GM21367 (cell line): ENCODE measurements around the gene EME1.

Experiments used
- ATAC-seq: cut with Tn5 transposase; IDR thresholded peaks from one replicate; pipeline ENCODE4 v1.9.1; 2021; ENCODE audit not compliant: unreplicated experiment

EME1 gene

DNA sequence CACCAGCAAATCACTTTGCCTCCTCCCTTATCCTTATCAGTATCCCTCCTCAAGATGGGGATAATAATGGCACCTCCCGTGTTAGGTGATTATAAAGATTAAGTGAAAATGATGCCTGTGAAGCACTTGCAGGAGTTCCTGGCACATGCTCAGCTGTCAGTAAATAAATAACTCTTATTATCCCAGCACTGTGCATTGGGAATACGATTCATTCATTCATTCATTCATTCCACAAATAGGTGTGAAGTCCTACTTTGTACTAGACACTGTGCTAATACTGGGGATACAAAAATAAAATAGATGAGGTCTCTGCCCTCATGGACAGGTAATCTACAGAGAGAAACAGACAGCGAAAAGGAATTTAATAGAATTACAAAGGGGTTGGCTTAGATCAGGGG lies 25.1 kb upstream of the EME1 start:
- ATAC-seq, result no peak

DNA sequence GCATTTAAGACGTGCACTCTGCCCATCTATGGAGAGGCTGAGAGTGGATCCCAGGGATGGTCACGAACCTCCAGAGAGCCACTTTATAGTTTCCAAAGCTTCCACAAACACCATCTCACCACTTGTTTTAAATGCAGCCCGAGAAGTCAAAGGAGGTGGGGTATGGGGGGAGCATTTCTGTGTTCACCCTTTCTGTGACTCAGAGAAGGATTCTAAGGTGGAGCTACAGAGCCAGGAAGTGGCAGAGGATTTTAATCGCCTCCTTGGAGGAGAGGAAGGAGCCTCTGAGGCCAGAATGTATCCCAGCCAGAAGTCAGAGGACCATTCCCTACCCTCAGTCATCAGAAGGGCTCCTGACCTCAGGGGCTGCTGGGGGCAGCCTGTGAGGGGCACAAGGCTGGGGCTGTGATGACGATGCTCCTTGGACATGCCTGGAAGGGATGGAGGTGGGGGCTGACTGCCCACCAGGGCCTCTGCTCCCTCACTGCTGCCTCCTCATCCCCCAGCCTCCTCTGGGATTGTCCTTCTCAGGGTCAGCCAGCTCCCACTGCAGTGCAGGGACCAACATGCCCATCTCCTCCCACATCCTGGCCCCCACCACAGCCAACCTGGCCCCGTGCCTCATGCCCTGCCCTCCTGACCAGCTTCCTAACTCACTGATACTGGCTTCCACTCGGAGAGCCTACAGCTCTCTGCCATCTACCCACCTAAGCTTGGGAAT lies 24.3 kb upstream of the EME1 start:
- no peak for ATAC-seq

DNA sequence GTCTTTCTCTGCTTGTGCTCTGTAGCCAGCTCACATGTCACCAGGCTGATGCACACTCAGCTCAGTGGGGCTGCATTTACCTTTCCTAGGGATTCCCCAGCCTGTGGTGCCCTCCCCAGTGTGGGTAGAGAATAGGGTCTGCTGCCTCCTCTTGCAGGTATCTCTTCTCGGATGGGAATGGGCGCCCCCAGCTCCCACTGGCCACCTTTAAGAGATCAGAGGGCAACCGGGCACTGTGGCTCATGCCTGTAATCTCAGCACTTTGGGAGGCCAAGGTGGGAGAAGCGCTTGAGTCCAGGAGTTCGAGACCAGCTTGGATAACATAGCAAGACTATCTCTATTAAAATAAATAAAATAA lies 23.8 kb upstream of the EME1 start:
- ATAC-seq, result no peak

DNA sequence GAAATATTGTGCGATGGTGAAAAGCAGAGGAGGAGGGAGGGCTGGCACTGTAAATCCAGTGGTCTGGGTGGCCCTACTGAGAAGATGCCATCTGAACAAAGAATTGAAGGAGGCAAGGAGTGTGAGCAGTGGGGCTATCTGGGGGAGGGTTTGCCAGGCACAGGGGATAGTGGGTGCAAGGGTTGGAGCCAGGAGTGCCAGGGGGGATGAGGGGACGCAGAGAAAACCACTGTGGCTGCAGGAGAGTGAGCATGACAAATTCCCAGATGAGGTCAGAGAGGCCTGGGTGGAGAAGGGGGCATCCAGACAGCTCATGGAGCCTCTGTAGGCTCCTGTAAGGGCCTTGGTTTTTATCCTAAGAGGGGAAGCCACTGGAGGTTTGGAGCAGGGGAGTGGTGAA lies 22.3 kb upstream of the EME1 start:
- ATAC-seq, result no peak

DNA sequence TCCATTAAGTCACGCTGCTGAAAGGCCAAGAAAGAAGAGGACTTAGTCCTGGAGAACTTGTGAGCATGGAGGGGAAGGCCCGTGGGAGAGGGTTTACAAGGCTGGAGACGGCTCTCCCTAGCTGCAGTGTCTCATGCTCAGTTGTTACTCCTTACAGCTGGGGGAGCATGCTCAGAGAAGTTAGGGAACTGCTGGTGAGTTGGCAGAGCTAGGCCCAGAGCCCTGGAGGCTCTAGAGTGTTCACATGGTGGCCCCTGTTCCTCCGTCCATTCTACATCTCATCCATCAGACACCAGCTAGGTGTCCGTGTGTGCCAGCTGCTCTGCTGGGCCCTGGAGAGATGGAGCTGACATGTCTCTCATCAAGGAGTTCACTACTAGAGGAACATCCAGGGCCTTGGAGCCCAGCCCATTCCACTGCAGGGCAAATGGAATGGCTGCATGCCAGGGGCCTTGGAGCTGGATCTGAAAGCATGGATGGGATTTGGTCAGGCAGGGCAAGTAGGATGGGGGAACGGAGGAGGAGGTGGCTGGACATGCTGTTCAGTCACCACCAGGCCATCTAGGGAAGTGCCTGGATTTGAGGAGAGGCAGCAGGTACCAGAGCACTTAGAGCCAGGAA lies 20.8 kb upstream of the EME1 start:
- no peak for ATAC-seq

DNA sequence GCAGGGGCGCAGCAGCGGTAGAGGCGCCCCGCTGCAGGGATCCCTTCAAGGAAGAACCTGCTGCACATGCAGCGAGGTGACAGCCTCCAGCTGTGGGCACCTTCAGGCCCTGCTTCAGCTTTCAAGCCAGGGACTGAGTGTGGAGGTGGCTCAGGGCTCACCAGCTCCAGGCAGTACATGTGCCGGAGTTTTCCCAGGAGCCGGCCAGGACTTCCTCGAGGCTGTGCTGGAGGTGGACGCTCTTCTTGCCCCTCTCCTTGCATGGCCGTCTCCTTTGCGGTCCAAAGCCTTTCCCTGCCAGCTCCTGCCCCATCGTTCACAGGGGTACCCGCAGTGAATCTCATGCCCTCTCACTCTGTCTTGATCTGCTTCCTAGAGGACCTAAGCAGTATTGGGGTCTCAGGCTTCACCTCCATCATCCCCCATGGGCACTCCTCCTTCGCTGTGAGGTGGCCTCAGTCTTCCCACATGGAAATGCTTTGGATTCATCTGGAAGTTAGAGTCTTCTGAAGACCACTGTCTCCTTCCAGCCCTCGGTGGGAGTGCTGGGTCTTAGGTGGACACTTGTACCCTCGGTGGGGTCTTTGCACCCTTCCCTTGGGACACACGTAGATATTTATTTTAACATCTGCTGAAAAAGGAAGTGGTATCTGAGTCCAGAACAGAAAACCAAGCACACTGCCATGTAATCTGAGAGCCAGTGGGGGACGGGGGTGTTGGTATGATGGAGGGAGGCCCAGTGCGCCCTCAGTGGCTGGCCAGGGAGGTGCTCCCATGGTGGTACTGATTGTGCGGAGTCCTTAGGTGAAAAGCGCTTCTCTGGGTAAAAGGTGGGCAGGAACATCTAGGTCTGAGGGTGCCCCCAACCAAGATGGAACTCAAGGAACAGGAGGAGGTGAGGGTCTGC lies 20.1 kb upstream of the EME1 start:
- ATAC-seq, result no peak

DNA sequence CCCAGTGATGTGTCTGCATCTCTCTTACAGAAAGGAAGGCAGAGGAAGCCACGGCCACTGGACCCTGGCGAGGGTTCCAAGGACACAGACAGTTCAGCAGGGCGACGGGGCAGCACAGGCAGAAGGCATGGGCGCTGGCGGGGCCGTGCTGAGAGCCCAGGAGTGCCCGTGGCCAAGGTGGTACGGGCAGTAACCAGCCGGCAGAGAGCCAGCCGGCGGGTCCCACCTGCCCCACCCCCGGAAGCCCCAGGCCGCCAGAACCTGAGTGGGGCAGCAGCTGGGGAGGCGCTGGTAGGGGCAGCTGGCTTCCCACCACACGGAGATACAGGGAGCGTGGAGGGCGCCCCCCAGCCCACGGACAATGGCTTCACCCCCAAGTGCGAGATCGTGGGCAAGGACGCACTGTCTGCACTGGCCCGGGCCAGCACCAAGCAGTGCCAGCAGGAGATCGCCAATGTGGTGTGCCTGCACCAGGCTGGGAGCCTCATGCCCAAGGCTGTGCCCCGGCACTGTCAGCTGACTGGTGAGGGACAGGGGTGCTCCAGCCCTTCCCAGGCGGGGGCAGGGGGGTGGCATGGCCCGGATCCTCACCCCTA lies 19.3 kb upstream of the EME1 start:
- ATAC-seq, result no peak

DNA sequence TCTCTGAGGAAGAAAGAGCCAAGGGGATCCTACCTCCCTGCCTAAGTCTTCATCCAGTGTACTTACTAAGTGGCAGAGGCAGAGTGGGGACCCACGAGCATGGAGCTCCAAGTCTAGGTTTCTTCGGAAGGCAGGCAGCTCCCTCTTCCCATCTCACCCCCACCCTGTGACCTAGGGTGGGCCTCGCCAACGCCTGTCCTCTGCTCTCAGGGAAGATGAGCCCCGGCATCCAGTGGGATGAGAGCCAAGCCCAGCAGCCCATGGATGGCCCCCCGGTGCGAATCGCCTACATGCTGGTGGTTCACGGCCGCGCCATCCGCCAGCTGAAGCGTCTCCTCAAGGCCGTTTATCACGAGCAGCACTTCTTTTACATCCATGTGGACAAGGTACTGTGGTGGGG lies 18.8 kb upstream of the EME1 start:
- ATAC-seq, result no peak

DNA sequence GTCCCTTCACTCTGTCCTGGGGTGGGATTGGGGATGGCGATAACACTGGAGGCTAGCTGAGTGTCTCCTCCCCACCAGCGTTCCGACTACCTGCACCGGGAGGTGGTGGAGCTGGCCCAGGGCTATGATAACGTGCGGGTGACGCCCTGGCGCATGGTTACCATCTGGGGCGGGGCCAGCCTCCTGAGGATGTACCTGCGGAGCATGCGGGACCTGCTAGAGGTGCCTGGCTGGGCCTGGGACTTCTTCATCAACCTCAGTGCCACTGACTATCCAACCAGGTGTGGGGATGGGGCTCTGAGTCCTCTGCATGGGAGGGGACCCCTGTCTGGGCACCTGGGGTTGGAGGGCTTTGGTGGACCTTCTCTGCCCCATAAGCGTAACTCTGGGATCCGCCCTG lies 18.3 kb upstream of the EME1 start:
- ATAC-seq, result no peak

DNA sequence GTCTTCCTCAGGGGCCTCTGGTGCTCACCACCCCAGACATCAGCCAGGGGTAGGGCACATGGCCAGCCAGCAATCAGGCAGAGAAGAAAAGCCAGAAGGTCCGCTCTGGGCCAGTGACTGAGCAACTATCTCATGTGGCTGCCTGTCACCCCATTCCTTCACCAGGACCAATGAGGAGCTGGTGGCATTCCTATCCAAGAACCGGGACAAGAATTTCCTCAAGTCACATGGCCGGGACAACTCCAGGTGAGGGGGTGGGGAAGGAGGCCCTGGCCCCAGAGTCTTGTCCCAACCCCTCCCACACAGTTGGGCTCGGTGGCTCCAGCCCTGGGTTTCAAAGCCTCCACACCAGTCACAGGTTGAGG lies 17.7 kb upstream of the EME1 start:
- ATAC-seq, result no peak

DNA sequence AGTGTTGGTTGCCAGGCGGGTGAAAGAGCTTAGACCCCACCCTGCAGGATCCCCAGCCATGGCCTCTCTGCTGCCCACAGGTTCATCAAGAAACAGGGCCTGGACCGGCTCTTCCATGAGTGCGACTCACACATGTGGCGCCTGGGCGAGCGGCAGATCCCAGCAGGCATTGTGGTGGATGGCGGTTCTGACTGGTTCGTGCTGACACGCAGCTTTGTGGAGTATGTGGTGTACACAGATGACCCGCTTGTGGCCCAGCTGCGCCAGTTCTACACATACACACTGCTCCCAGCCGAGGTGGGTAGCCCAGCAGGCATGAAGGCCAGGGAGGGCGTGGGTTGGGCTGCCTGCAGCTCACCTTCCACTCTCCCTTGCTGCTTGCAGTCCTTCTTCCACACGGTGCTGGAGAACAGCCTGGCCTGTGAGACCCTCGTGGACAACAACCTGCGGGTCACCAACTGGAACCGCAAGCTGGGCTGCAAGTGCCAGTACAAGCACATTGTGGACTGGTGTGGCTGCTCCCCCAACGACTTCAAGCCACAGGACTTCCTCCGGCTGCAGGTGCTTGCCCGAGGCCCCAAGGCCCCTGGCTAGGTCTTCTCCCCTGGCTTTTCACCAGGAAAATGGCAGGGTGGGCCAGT lies 17.2 kb upstream of the EME1 start:
- ATAC-seq, result no peak

DNA sequence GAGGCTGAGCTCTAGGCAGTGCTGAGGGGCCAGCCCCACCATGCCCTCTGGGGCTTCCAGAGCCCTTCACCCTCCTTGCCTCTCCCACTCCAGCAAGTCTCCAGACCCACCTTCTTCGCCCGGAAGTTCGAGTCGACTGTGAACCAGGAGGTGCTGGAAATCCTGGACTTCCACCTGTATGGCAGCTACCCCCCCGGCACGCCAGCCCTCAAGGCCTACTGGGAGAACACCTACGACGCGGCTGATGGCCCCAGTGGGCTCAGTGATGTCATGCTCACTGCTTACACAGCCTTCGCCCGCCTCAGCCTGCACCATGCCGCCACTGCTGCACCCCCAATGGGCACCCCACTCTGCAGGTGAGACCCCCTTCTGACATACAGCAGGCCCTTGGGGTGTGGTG lies 16.6 kb upstream of the EME1 start:
- no peak for ATAC-seq

DNA sequence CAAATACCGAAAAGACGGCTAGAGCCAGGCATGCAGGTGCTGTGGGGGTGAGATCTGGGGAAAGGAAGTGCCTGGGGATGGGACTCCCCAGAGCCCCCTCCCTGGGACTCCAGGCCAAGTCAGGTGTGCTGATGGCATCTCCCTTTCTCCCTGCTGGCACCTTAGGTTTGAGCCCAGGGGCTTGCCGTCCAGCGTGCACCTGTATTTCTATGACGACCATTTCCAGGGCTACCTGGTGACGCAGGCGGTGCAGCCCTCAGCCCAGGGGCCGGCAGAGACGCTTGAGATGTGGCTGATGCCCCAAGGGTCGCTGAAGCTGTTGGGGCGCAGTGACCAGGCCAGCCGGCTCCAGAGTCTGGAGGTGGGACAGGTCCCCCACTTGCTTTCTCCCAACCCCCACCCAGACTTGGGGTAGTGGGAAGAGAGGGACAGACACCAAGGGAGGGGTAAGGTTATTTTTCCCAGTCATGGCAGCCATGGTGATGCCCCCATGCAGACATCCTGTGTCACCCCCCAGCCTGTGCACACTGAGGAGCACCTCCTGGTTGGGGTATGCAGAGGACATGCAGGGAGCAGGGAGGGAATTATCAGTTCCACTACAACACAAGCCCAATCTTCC lies 16.0 kb upstream of the EME1 start:
- ATAC-seq, result no peak

DNA sequence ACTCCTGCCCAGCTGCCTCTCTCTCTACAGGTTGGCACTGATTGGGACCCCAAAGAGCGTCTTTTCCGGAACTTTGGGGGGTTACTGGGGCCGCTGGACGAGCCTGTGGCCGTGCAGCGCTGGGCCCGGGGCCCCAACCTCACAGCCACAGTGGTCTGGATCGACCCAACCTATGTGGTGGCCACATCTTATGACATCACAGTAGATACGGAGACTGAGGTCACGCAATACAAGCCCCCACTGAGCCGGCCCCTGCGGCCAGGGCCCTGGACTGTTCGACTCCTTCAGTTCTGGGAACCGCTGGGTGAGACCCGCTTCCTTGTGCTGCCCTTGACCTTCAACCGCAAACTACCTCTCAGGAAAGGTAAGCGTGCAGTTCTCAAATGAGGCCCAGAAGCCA lies 14.9 kb upstream of the EME1 start:
- no peak for ATAC-seq

DNA sequence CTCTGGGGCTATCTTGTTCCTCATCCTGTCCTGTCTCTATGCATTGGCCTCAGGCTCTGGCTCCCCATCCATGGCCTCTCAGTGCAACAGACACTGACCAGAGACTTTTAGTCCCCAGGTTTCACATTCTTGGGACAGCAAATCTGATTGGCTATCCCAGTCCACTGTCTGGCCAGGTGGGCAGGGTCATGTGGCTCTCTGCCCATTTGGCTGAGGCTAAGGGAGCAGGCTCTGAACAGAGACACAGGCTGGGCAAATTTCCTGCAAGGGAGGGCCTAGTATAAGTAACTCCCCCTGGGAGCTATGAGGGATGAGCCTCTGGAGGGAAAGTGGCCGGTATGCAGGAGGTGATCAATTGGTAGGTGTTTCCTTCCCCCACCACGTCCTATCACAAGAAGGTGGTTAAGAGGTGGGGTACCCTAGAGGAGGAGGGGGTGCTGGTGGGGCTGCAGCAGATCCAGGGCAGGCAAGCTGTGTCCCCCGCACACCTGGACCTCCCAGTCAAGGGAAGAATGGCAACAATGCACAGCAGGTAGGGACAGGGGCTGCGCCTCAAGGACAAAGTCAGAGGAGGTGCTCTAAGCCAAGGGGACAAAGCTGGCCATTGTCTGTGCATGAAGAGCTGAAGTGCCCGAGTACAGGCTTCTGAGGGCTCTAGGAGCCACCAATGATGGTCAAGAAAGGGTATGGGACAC lies 13.9 kb upstream of the EME1 start:
- ATAC-seq, result no peak

DNA sequence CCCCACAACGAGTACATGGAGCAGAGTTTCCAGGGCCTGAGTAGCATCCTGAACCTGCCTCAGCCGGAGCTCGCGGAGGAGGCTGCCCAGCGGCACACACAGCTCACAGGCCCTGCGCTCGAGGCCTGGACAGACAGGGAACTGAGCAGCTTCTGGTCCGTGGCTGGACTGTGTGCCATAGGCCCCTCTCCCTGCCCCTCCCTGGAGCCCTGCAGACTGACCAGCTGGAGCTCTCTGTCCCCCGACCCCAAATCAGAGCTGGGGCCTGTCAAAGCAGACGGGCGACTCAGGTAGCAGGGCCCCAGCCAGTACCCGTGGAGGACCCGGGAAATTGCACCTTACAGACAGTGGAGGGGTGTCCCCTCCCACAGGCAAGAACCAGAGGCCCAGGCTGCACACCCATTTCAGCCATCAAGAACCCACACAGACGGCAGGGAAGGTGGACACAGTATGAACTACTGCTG lies 13.0 kb upstream of the EME1 start:
- ATAC-seq, result no peak

DNA sequence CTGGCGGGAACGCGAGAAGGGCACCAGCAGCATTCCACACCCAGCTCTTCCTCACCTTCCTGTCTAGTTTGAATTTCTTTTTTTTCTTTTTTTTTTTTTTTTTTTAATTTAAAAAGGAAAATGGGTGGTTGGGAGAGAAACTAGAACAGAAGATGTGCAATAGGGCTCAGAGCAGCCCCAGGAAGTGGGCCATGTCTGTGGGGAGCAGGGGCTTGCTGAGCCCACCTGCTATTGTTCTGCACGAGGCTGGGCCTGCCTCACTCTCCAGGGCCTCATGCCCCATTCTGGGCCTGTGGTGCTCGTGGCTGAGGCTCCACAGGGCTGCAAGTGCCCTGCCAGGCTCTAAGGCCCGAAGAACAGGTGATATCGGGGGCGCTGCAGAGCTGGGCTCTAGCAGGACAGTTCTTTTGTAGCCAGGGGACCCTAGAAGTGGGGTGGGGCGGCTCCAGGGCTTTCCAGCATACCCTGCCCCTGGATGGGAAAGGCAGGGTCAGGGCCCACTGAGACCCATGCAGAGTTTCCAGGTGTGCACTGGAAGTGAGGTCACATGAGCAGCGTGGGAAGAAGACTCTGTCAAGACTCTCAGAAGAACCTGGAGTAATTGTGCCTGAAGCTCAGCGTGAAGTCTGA lies 12.4 kb upstream of the EME1 start:
- no peak for ATAC-seq

DNA sequence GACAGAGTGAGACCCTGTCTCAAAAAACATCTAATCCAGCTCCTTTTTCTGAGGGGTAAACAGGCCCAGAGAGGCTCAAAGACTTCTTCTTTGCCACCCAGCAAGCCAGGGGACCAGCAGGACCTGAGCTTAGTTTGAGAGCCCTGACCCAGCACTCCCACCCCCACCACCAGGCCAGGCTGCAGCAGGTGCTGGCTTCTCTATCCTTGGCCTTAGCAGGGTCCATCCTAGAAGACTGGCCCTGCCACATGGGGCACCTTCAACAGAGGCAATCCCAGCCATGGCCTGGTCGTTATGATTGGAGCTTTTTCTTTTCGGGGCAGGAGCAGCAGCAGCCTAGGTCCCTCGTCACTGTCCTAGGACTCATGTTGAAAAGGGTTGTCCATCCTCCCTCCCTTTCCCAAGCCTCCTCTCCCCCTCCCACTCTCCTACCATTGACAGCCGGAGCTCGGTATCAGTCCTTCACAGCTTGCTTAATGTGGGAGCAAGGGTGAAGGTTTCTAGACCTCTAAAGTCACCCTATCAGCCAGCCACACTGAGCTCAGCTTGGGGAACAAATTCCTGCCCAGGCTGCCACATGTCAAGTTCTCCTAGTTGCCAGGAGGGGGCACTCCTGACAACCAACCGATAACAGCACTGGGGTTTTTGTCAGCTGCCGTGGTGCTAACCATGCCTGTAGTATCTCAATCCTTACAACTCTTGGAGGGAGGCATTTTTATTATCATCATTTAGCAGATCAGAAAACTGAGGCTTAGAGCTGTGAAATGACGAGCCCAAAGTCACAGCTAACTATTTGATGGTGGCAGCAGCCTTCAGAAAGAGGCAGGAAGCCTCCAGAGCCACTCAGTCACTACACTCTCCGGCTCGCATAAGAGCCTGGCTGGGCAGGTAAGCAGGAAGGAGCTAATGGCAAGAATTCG lies 11.2 kb upstream of the EME1 start:
- no peak for ATAC-seq

DNA sequence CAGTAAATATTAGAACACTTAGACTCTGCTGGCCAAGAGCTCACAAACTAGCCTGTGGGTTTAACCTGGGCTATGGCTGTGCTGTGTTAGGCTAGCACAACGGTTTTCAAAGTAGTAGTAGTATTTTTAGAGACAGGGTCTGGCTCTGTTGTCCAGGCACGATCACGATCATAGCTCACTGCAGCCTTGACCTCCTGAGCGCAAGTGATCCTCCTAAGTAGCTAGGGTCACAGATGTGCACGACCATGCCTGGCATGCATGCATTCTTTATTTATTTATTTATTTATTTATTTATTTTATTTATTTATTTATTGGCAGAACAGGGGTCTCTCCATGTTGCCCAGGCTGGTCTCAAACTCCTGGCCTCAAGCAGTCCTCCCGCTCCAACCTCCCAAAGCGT lies 10.4 kb upstream of the EME1 start:
- ATAC-seq, result no peak
